ENCODE results near the gene MGP. TPM values are rescaled to one million over a fixed set of nuclear protein-coding genes. Genes with fewer than 3 reads are reported as not detected.
A peak's percentile ranks its signal among the peaks of the same experiment; 100 is the strongest.

MGP gene
- total RNA-seq, 1 donor from 2014 or later: 223 TPM

GRCh38 chr12:14868916-14869506 is 16.6 kb downstream of the MGP start:
- DNase-seq (ENCODE audit: low spot score): no peak

GRCh38 chr12:14860490-14860889 is 25.2 kb downstream of the MGP start:
- no peak for DNase-seq (ENCODE audit: low spot score)

- no peak for DNase-seq (ENCODE audit: low spot score)
Observed at GRCh38 chr12:14858513-14858912, 27.1 kb downstream of the MGP start.

GRCh38 chr12:14854586-14855183 is 31.0 kb downstream of the MGP start:
- no peak for DNase-seq (ENCODE audit: low spot score)

GRCh38 chr12:14853961-14854360 is 31.7 kb downstream of the MGP start:
- DNase-seq (ENCODE audit: low spot score): no peak

- no peak for DNase-seq (ENCODE audit: low spot score)
Observed at GRCh38 chr12:14852880-14853279, 32.8 kb downstream of the MGP start.

GRCh38 chr12:14850929-14851663 is 34.6 kb downstream of the MGP start:
- DNase-seq (ENCODE audit: low spot score): no peak

GRCh38 chr12:14849661-14850060 is 36.0 kb downstream of the MGP start:
- DNase-seq (ENCODE audit: low spot score): no peak

GRCh38 chr12:14846876-14847580 is 38.6 kb downstream of the MGP start:
- DNase-seq (ENCODE audit: low spot score): no peak

GRCh38 chr12:14846042-14846587 is 39.5 kb downstream of the MGP start:
- no peak for DNase-seq (ENCODE audit: low spot score)

- peak; percentile 62 for DNase-seq (ENCODE audit: low spot score)
Observed at GRCh38 chr12:14845350-14845750, 40.3 kb downstream of the MGP start.

GRCh38 chr12:14844401-14844800 is 41.3 kb downstream of the MGP start:
- DNase-seq (ENCODE audit: low spot score): no peak

- peak; percentile 49 for DNase-seq (ENCODE audit: low spot score)
Observed at GRCh38 chr12:14843425-14843887, 42.2 kb downstream of the MGP start, which contains the start of gene ART4. Gene ART4, minus strand, starts transcription at chr12:14843526. Its CDS starts 413 bp downstream, at chr12:14843113.

- DNase-seq (ENCODE audit: low spot score): no peak
Observed at GRCh38 chr12:14842315-14842714, 43.3 kb downstream of the MGP start.

GRCh38 chr12:14841761-14842160 is 43.9 kb downstream of the MGP start:
- peak; percentile 36 for DNase-seq (ENCODE audit: low spot score)

GRCh38 chr12:14840616-14841015 is 45.0 kb downstream of the MGP start:
- DNase-seq (ENCODE audit: low spot score): no peak

GRCh38 chr12:14839262-14839661 is 46.4 kb downstream of the MGP start:
- no peak for DNase-seq (ENCODE audit: low spot score)

GRCh38 chr12:14836336-14837210 is 49.1 kb downstream of the MGP start:
- DNase-seq (ENCODE audit: low spot score): no peak

GRCh38 chr12:14834509-14834908 is 51.1 kb downstream of the MGP start:
- no peak for DNase-seq (ENCODE audit: low spot score)

GRCh38 chr12:14833952-14834351 is 51.7 kb downstream of the MGP start:
- no peak for DNase-seq (ENCODE audit: low spot score)

GRCh38 chr12:14833336-14833735 is 52.3 kb downstream of the MGP start:
- no peak for DNase-seq (ENCODE audit: low spot score)

Measured in mucosa of gallbladder (tissue), 1 donor.